ENCODE measurements around the gene FAM131C.

Gene FAM131C

GRCh38 chr1:16116625-16117024, 43.2 kb upstream of the FAM131C start:
- Histone ChIP-seq H3K27me3 (replicated peaks; ENCODE audit: control insufficient read depth, insufficient read depth, low read length, poor library complexity, severe bottlenecking) (no peaks in the 10 kb centered on the region), H3K36me3 (ENCODE audit: control insufficient read depth, insufficient read depth, low read length) (no peaks in the 10 kb centered on the region), H3K4me3 (ENCODE audit: insufficient read depth, low read depth, low read length, poor library complexity, severe bottlenecking) (no peak overlapping the region), H3K9me3 (ENCODE audit: control insufficient read depth, low read length) (no peaks in the 10 kb centered on the region), H3K4me1 (ENCODE audit: control insufficient read depth, insufficient read depth, low read length, poor library complexity, severe bottlenecking) (no peaks in the 10 kb centered on the region), H3K27ac (ENCODE audit: insufficient read depth, low read length, poor library complexity, severe bottlenecking) (no peak overlapping the region)
- DNase-seq = no peak

GRCh38 chr1:16116002-16116401, 42.6 kb upstream of the FAM131C start:
- Histone ChIP-seq H3K27me3 (replicated peaks; ENCODE audit: control insufficient read depth, insufficient read depth, low read length, poor library complexity, severe bottlenecking) (no peaks in the 10 kb centered on the region), H3K36me3 (ENCODE audit: control insufficient read depth, insufficient read depth, low read length) (no peaks in the 10 kb centered on the region), H3K27ac (ENCODE audit: insufficient read depth, low read length, poor library complexity, severe bottlenecking) (no peak overlapping the region), H3K9me3 (ENCODE audit: control insufficient read depth, low read length) (no peaks in the 10 kb centered on the region), H3K4me1 (ENCODE audit: control insufficient read depth, insufficient read depth, low read length, poor library complexity, severe bottlenecking) (no peaks in the 10 kb centered on the region), H3K4me3 (ENCODE audit: insufficient read depth, low read depth, low read length, poor library complexity, severe bottlenecking) (no peak overlapping the region)
- DNase-seq = no peak

- H3K27ac ChIP-seq (ENCODE audit: insufficient read depth, low read length, poor library complexity, severe bottlenecking) = no peak overlapping the region
- no peak for DNase-seq
- no peaks in the 10 kb centered on the region for H3K9me3 ChIP-seq (ENCODE audit: control insufficient read depth, low read length)
- H3K36me3 ChIP-seq (ENCODE audit: control insufficient read depth, insufficient read depth, low read length) = no peaks in the 10 kb centered on the region
- no peak overlapping the region for H3K4me3 ChIP-seq (ENCODE audit: insufficient read depth, low read depth, low read length, poor library complexity, severe bottlenecking)
- no peaks in the 10 kb centered on the region for H3K4me1 ChIP-seq (ENCODE audit: control insufficient read depth, insufficient read depth, low read length, poor library complexity, severe bottlenecking)
- H3K27me3 ChIP-seq (replicated peaks; ENCODE audit: control insufficient read depth, insufficient read depth, low read length, poor library complexity, severe bottlenecking) = no peaks in the 10 kb centered on the region
These were observed 42.1 kb upstream of the FAM131C start for GRCh38 chr1:16115468-16115983.

- no peaks in the 10 kb centered on the region for H3K27me3 ChIP-seq (replicated peaks; ENCODE audit: control insufficient read depth, insufficient read depth, low read length, poor library complexity, severe bottlenecking)
- no peaks in the 10 kb centered on the region for H3K4me1 ChIP-seq (ENCODE audit: control insufficient read depth, insufficient read depth, low read length, poor library complexity, severe bottlenecking)
- no peaks in the 10 kb centered on the region for H3K9me3 ChIP-seq (ENCODE audit: control insufficient read depth, low read length)
- no peaks in the 10 kb centered on the region for H3K36me3 ChIP-seq (ENCODE audit: control insufficient read depth, insufficient read depth, low read length)
- H3K4me3 ChIP-seq (ENCODE audit: insufficient read depth, low read depth, low read length, poor library complexity, severe bottlenecking) = no peak overlapping the region
- no peak overlapping the region for H3K27ac ChIP-seq (ENCODE audit: insufficient read depth, low read length, poor library complexity, severe bottlenecking)
- no peak for DNase-seq
These were observed 41.3 kb upstream of the FAM131C start for GRCh38 chr1:16114527-16115467.

GRCh38 chr1:16112596-16113555, 39.4 kb upstream of the FAM131C start:
- Histone ChIP-seq H3K4me1 (ENCODE audit: control insufficient read depth, insufficient read depth, low read length, poor library complexity, severe bottlenecking) (no peaks in the 10 kb centered on the region), H3K9me3 (ENCODE audit: control insufficient read depth, low read length) (no peaks in the 10 kb centered on the region), H3K36me3 (ENCODE audit: control insufficient read depth, insufficient read depth, low read length) (no peaks in the 10 kb centered on the region), H3K4me3 (ENCODE audit: insufficient read depth, low read depth, low read length, poor library complexity, severe bottlenecking) (no peak overlapping the region), H3K27me3 (replicated peaks; ENCODE audit: control insufficient read depth, insufficient read depth, low read length, poor library complexity, severe bottlenecking) (no peaks in the 10 kb centered on the region), H3K27ac (ENCODE audit: insufficient read depth, low read length, poor library complexity, severe bottlenecking) (no peak overlapping the region)
- no peak for DNase-seq

- H3K36me3 ChIP-seq (ENCODE audit: control insufficient read depth, insufficient read depth, low read length) = no peaks in the 10 kb centered on the region
- no peaks in the 10 kb centered on the region for H3K4me1 ChIP-seq (ENCODE audit: control insufficient read depth, insufficient read depth, low read length, poor library complexity, severe bottlenecking)
- DNase-seq = no peak
- no peaks in the 10 kb centered on the region for H3K9me3 ChIP-seq (ENCODE audit: control insufficient read depth, low read length)
- H3K27me3 ChIP-seq (replicated peaks; ENCODE audit: control insufficient read depth, insufficient read depth, low read length, poor library complexity, severe bottlenecking) = no peaks in the 10 kb centered on the region
- no peak overlapping the region for H3K27ac ChIP-seq (ENCODE audit: insufficient read depth, low read length, poor library complexity, severe bottlenecking)
- no peak overlapping the region for H3K4me3 ChIP-seq (ENCODE audit: insufficient read depth, low read depth, low read length, poor library complexity, severe bottlenecking)
These were observed 38.5 kb upstream of the FAM131C start for GRCh38 chr1:16111771-16112595.

- no peak overlapping the region for H3K4me3 ChIP-seq (ENCODE audit: insufficient read depth, low read depth, low read length, poor library complexity, severe bottlenecking)
- no peaks in the 10 kb centered on the region for H3K9me3 ChIP-seq (ENCODE audit: control insufficient read depth, low read length)
- no peak for DNase-seq
- H3K27me3 ChIP-seq (replicated peaks; ENCODE audit: control insufficient read depth, insufficient read depth, low read length, poor library complexity, severe bottlenecking) = no peaks in the 10 kb centered on the region
- no peaks in the 10 kb centered on the region for H3K36me3 ChIP-seq (ENCODE audit: control insufficient read depth, insufficient read depth, low read length)
- no peaks in the 10 kb centered on the region for H3K4me1 ChIP-seq (ENCODE audit: control insufficient read depth, insufficient read depth, low read length, poor library complexity, severe bottlenecking)
- H3K27ac ChIP-seq (ENCODE audit: insufficient read depth, low read length, poor library complexity, severe bottlenecking) = no peak overlapping the region
These were observed 37.4 kb upstream of the FAM131C start for GRCh38 chr1:16110884-16111283.

- H3K9me3 ChIP-seq (ENCODE audit: control insufficient read depth, low read length) = no peaks in the 10 kb centered on the region
- no peak overlapping the region for H3K27ac ChIP-seq (ENCODE audit: insufficient read depth, low read length, poor library complexity, severe bottlenecking)
- DNase-seq = no peak
- H3K4me1 ChIP-seq (ENCODE audit: control insufficient read depth, insufficient read depth, low read length, poor library complexity, severe bottlenecking) = no peaks in the 10 kb centered on the region
- H3K36me3 ChIP-seq (ENCODE audit: control insufficient read depth, insufficient read depth, low read length) = no peaks in the 10 kb centered on the region
- no peaks in the 10 kb centered on the region for H3K27me3 ChIP-seq (replicated peaks; ENCODE audit: control insufficient read depth, insufficient read depth, low read length, poor library complexity, severe bottlenecking)
- no peak overlapping the region for H3K4me3 ChIP-seq (ENCODE audit: insufficient read depth, low read depth, low read length, poor library complexity, severe bottlenecking)
These were observed 37.0 kb upstream of the FAM131C start for GRCh38 chr1:16110456-16110855.

GRCh38 chr1:16109571-16109970, 36.1 kb upstream of the FAM131C start:
- H3K4me1 ChIP-seq (ENCODE audit: control insufficient read depth, insufficient read depth, low read length, poor library complexity, severe bottlenecking) = no peaks in the 10 kb centered on the region
- DNase-seq = no peak
- no peaks in the 10 kb centered on the region for H3K27me3 ChIP-seq (replicated peaks; ENCODE audit: control insufficient read depth, insufficient read depth, low read length, poor library complexity, severe bottlenecking)
- H3K27ac ChIP-seq (ENCODE audit: insufficient read depth, low read length, poor library complexity, severe bottlenecking) = no peak overlapping the region
- H3K9me3 ChIP-seq (ENCODE audit: control insufficient read depth, low read length) = no peaks in the 10 kb centered on the region
- H3K4me3 ChIP-seq (ENCODE audit: insufficient read depth, low read depth, low read length, poor library complexity, severe bottlenecking) = no peak overlapping the region
- no peaks in the 10 kb centered on the region for H3K36me3 ChIP-seq (ENCODE audit: control insufficient read depth, insufficient read depth, low read length)

All from effector memory CD4-positive, alpha-beta T cell (primary cell).